HepG2 (cell line): ENCODE measurements around the gene SNAPC3. TPM values are rescaled to one million over a fixed set of nuclear protein-coding genes. Genes with fewer than 3 reads are reported as not detected.
A peak's percentile ranks its signal among the peaks of the same experiment; 100 is the strongest.

Experiments
- E2F2 ChIP-seq: sonication (generic); formaldehyde crosslinking; IDR thresholded peaks from 2 replicates; pipeline ENCODE4 v1.4.0; 2020; ENCODE audit warnings: missing genetic modification reagents, borderline replicate concordance
- HNRNPUL1 ChIP-seq: fragments of 200-400 bp; formaldehyde crosslinking; IDR thresholded peaks from 2 replicates; pipeline ENCODE4 v1.6.1; 2017; ENCODE audit warnings: low read depth, mild to moderate bottlenecking, low read length, moderate library complexity
- NFE2 ChIP-seq: sonication (generic); formaldehyde crosslinking; IDR thresholded peaks from 2 replicates; pipeline ENCODE4 v1.4.0; 2020; ENCODE audit warnings: missing genetic modification reagents
- PATZ1 ChIP-seq: sonication (generic); formaldehyde crosslinking; IDR thresholded peaks from 2 replicates; pipeline ENCODE4 v1.4.0; 2020; ENCODE audit warnings: missing genetic modification reagents
- SIN3B ChIP-seq: fragments of 150-350 bp; IDR thresholded peaks from 2 replicates; pipeline ENCODE4 v1.6.1; 2014; ENCODE audit warnings: low read length
- TAF1 ChIP-seq: sonication (generic); formaldehyde crosslinking; IDR thresholded peaks from 2 replicates; pipeline ENCODE4 v1.4.0; 2020; ENCODE audit warnings: missing genetic modification reagents
- ZBTB26 ChIP-seq: IDR thresholded peaks from 2 replicates; pipeline ENCODE4 v1.6.1; 2016; ENCODE audit warnings: missing compliant biosample characterization, missing genetic modification reagents, borderline replicate concordance
- ZBTB49 ChIP-seq: sonication (generic); formaldehyde crosslinking; IDR thresholded peaks from 2 replicates; pipeline ENCODE4 v1.4.0; 2020; ENCODE audit warnings: missing genetic modification reagents, borderline replicate concordance
- ZBTB7A ChIP-seq: sonication (generic); formaldehyde crosslinking; IDR thresholded peaks from 2 replicates; pipeline ENCODE4 v1.8.0; 2022; ENCODE audit warnings: mild to moderate bottlenecking, missing genetic modification reagents
- ZC3H13 ChIP-seq: sonication (generic); formaldehyde crosslinking; IDR thresholded peaks from 2 replicates; pipeline ENCODE4 v1.8.1; 2023; ENCODE audit warnings: mild to moderate bottlenecking, missing genetic modification reagents, moderate library complexity
- ZNF276 ChIP-seq: sonication (generic); formaldehyde crosslinking; IDR thresholded peaks from 2 replicates; pipeline ENCODE4 v1.4.0; 2020; ENCODE audit warnings: mild to moderate bottlenecking, low read depth, missing genetic modification reagents
- ZNF354B ChIP-seq: sonication (generic); formaldehyde crosslinking; IDR thresholded peaks from 2 replicates; pipeline ENCODE4 v1.8.0; 2022; ENCODE audit warnings: mild to moderate bottlenecking, missing genetic modification reagents
- ZNF513 ChIP-seq: sonication (generic); formaldehyde crosslinking; conservative IDR thresholded peaks from 2 replicates; pipeline ENCODE4 v1.5.0; 2020; ENCODE audit warnings: missing genetic modification reagents
- ZNF746 ChIP-seq: sonication (generic); formaldehyde crosslinking; IDR thresholded peaks from 2 replicates; pipeline ENCODE4 v1.8.0; 2022; ENCODE audit warnings: mild to moderate bottlenecking, missing genetic modification reagents
- ZNF800 ChIP-seq: sonication (generic); formaldehyde crosslinking; IDR thresholded peaks from 2 replicates; pipeline ENCODE4 v1.4.0; 2020; ENCODE audit warnings: missing genetic modification reagents
- polyA plus RNA-seq, 8 experiments: library from polyadenylated mRNA; depleted of rRNA in 3 of 8; stranded (reverse) in 7 of 8; unstranded in 1 of 8; fragments of >200 nt; fragmentation: Illumina TruSeq in 4 of 8; extraction: Trizol in 4 of 8; gene quantifications; 2 replicates each; pipeline versions ENCODE4 v1.2.1 to v1.2.3, GENCODE V29; 2011 to 2016; ENCODE audit warnings: low read depth in 4 of 8, missing spikeins in 1 of 8, mixed read lengths in 1 of 8; ENCODE audit not compliant: insufficient read depth in 1 of 8
- total RNA-seq, 5 experiments: library from RNA; depleted of rRNA; stranded (reverse); fragments of >200 nt; fragmentation: Illumina TruSeq; extraction: Trizol; gene quantifications; 2 replicates each; pipeline ENCODE4 v1.2.3, GENCODE V29; 2016; ENCODE audit warnings: low read depth in 1 of 5

The SNAPC3 gene
- total and polyA plus RNA-seq, 2 of the 13 experiments (the other 11 are each of a cell fraction or from before 2014, with no cell fraction given) = 25.6 to 26.0 TPM

GRCh38 chr9:15422372-15423230 lies at the start of gene SNAPC3 (continued):
- TF ChIP-seq E2F2 (peak; percentile 73; the same call in 1 of the 2 replicates), ZNF800 (CRISPR knock-in tag) (peak; percentile 87), ZBTB49 (no peak), ZNF746 (CRISPR knock-in tag) (0 out of 2 replicates have a peak, but pooled peaks have one; percentile 58), ZNF513 (CRISPR knock-in tag) (0 out of 2 replicates have a peak, but pooled peaks have one; percentile 60), ZNF354B (CRISPR knock-in tag) (no peak), ZC3H13 (peak; percentile 65), NFE2 (CRISPR knock-in tag) (no peak), PATZ1 (peak; percentile 87), HNRNPUL1 (no peak), SIN3B (no peak), ZBTB7A (CRISPR knock-in tag) (0 out of 2 replicates have a peak, but pooled peaks have one; percentile 23), ZBTB26 (CRISPR knock-in tag) (0 out of 2 replicates have a peak, but pooled peaks have one; percentile 55), TAF1 (CRISPR knock-in tag) (peak; percentile 94), ZNF276 (CRISPR knock-in tag) (peak; percentile 77; the same call in 1 of the 2 replicates)
